ENCODE measurements around the gene TBC1D22A.
"Not testable (repeated sequence)": the region's sequence is repeated elsewhere in the genome, so short reads cannot be mapped to it uniquely, and the experiment has no call there.

The TBC1D22A gene, protein sequence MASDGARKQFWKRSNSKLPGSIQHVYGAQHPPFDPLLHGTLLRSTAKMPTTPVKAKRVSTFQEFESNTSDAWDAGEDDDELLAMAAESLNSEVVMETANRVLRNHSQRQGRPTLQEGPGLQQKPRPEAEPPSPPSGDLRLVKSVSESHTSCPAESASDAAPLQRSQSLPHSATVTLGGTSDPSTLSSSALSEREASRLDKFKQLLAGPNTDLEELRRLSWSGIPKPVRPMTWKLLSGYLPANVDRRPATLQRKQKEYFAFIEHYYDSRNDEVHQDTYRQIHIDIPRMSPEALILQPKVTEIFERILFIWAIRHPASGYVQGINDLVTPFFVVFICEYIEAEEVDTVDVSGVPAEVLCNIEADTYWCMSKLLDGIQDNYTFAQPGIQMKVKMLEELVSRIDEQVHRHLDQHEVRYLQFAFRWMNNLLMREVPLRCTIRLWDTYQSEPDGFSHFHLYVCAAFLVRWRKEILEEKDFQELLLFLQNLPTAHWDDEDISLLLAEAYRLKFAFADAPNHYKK

DNA sequence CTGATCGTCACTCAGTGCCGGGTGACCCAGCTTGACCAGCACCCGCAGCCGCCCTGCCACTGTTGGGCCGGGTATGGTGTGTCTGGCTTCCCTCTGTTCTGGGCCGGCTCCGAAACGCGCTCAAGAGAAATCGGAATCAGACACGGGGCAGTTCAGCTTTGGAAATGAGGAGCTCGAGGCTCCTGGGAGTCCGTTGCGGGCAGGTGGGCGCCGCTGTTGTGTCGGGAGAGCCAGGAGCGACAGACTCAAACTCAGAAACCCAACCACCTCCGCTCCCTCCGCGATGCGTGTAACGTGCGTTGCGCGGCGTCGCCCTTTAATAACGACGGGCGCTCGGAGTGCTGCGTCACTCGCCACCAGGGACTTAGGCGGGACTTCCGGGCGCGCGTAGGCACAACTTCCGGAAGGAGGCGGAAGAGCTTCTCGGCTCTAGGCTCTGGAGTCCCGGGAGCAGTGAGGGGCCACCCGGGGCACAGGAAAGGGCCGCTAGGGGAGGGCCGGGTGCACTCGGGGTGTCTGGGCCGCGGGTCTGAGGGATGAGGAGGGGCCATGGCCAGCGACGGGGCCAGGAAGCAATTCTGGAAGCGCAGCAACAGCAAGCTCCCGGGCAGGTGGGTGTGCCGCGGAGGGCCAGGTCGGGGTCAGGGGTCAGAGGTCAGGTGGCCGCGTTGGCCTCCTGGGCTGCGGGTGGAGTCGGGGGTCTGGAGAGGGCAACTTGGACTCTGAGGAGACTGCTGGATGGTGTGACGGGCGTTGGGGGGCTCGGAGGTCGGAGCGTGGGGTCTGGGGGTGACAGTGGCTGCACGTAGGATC lies at the start of gene TBC1D22A:
TSS of gene TBC1D22A (plus strand) at position 413 of the 813 bp plus-strand sequence. CDS start at position 550, 137 bp downstream.
- peak; percentile 92 to 98 (median 96) for DNase-seq
- intact Hi-C loops (cut with DNase I), result loop anchor here (5.0 kb wide), 1 partner anchor 80 kb away; no protein-coding TSS in a partner anchor

DNA sequence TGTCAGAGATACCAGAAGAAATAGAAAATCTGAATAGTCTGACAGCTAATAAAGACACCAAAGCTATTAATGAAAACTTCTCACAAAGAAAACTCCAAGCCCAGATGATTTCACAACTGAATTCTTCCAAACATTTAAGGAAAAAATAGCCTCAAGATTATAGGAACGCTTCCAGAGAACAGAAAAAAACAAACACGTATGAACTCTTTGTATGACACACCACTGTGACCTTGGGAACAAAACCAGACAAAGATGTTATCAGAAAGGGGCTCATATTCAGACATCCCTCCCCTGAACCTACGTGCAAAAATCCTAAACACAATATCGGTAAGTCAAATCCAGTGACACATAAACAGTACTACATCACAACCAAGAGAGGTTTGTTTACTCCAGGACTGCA lies 47.9 kb upstream of the TBC1D22A start:
- intact Hi-C loops (cut with DNase I), result no loop called here
- no peak for DNase-seq

DNA sequence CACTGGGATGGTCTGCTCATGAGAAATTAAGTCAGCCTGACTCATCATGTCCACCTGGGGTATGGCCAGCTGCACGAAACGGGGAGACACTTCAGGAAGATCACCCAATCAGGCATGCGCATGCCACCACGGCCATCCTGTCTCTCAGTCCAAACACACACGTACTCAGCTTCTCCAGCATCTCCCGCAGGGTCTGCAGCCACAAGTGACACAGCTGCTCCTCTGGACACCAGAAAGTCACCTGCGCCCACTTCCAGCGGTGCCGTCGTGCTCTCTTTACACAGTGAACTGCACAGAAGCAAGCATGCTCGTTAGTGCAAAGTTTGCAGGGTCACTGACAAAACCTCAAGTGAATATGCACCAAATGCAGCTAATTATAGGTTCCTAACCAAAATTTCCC lies 42.5 kb upstream of the TBC1D22A start:
- intact Hi-C loops (cut with DNase I), result no loop called here
- no peak for DNase-seq

DNA sequence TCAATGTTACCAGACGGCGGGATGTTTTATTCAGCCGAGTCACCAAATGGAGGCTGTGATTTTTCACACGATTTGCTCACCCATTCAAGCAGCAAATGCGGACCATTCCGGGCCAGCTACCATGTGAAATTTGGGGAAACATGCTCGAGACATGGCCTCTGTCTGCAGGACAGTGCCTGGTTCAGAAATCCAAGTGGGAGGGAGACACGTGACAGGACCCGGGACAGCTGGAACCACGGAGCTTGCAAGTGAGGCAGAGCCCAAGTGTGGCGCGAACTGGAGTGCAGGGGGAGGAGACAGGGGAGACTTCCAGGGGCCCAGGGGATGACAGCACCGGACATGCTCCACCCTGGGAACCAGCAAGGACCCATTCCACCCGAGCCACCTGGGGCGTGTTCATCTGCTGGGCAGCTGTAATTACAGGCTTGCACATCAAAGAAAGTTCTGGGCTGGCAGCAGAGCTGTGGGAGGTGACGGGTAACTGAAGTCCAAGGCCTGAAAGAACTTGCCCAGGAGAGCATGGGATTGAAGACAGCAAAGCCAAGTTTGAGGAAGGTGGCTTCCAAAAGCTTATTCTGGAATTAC lies 40.9 kb upstream of the TBC1D22A start:
- DNase-seq, result no peak
- intact Hi-C loops (cut with DNase I), result no loop called here

DNA sequence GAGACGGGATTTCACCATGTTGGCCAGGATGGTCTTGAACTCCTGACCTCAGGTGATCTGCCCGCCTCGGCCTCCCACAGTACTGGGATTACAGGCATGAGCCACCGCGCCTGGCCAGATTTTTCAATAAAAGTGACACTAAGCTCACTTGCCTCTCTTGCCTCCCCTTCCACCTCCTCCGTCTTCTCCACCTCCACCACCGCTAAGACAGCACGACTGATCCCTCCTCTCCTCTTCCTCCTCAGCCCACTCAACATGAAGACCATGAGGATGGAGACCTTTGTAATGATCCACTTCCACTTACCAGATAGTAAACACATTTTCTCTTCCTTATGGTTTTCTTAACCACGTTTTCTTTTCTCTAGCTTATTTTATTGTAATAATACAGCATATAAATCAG lies 38.6 kb upstream of the TBC1D22A start:
- intact Hi-C loops (cut with DNase I), result no loop called here
- no peak for DNase-seq

DNA sequence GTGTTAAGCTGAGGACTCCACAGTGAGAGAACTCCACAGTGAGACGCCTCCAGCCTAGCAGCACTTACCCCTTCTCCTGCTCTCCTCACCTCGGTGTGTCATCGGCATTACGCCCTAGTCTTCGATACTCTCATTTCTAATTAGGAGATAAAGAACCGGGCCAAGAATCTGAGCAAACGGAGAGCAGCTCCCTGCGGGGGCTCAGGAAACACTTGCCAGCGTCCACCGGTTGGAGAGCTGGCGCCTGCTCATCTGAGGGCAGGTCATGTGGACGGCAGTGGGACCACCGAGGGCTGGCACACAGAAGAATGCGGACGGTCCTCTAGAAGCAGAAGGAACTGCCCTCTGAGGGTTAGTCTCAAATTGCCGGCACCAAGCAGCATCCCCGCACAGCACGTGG lies 37.4 kb upstream of the TBC1D22A start:
- no peak for DNase-seq
- intact Hi-C loops (cut with DNase I), result no loop called here

DNA sequence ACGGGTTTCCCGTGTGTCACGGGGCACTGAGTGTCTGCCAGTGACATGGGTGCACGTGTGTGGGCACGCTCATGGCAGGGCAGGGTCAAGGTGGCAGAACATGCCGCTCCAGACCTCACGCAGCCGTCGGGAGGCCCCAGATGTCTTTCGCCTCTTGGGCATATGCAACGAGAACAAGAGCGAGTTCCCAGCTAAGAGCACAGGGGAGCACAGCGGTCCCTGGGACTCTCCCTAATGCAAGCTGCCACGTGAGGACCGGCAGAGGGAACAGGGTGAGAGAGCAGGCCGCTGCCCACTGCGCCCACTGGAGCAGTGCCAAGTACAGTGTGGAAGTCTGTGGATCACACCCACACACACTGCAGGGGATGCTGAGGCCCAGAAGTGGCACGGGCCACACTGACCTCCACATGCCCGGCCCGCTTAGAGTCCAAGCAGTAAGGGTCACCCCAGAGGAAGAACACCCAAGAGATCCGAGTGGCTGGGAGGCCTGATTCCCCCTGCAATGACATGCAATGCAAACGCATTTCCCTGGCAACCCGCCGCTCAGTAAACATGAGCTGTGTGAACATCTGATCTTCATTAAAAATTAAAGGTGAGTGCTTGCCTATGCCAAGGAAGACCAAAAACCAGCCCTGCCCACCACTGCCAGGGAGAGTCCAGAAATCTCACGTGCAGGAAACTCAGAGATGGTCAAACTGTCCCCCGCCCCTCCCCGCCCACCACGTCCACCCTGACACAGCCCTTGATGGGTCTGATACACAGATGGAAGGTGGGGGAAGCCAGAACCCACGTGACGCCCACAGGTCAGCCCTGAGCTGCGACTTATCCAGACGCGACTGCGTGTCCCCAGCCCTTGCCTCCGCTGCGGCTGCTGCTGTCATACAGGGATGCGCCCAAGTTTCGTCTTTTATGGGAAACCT lies 36.1 kb upstream of the TBC1D22A start:
- intact Hi-C loops (cut with DNase I), result no loop called here
- no peak for DNase-seq

DNA sequence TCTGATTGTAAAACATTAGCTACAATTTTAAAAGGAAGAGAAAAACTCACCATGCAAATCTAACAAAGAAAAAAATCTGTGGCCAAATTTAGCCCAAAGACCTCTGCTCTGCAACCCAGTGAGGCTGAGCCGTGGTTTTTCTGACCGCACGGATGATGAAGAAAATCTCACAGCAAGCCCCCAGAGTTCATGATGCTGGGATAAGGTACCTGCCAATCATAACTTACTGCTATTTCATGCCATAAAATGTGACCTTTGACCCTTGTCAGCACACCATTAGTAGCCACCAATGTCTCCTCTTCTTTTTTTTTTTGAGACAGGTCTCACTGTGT lies 35.5 kb upstream of the TBC1D22A start:
- intact Hi-C loops (cut with DNase I), result no loop called here
- DNase-seq, result no peak

DNA sequence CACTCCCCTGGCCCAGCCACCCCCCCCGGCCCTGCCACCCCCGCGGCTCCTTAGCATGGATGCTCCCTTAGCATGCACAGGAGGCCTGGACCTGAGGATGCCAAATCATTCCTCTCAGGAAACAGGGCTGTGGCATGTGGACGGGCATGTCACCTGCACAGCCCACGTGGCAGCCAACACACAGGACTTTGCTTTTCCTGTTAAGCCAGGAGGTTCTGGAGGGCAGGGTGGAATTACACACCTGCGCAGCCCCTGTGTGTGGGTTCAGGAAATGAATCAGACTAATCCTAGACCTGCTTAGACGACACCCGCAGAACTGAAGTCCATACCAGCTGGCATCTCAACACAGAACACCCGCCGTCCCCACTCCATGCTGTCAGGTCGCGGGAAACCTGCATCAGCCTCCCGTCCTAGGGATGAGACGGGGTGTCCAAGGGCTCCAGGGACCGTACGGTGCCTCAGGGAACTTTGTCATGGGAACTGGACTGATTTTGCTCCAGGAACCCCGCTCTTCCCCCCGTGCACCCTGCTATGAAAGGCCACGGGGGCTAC lies 34.6 kb upstream of the TBC1D22A start:
- intact Hi-C loops (cut with DNase I), result no loop called here
- DNase-seq, result no peak

DNA sequence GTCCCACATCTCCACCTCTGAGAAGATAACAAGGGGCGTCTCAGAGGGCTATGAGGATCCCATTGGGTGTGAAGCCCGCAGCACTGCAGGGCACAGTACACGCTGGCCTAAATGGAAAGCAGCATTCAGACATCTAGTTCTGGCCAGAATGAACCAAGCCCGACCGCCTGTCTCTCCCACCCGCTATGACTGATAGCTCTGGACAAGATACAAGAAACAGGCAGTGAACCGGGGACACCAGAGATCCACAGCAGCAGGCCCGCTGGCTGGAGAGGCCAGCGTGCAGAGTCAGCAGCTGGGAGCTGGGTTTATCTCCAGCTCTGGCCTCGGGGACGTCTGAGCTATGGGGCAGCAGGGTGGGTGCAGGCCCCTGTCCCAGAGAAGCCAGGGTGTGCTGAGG lies 34.0 kb upstream of the TBC1D22A start:
- intact Hi-C loops (cut with DNase I), result no loop called here
- no peak for DNase-seq

DNA sequence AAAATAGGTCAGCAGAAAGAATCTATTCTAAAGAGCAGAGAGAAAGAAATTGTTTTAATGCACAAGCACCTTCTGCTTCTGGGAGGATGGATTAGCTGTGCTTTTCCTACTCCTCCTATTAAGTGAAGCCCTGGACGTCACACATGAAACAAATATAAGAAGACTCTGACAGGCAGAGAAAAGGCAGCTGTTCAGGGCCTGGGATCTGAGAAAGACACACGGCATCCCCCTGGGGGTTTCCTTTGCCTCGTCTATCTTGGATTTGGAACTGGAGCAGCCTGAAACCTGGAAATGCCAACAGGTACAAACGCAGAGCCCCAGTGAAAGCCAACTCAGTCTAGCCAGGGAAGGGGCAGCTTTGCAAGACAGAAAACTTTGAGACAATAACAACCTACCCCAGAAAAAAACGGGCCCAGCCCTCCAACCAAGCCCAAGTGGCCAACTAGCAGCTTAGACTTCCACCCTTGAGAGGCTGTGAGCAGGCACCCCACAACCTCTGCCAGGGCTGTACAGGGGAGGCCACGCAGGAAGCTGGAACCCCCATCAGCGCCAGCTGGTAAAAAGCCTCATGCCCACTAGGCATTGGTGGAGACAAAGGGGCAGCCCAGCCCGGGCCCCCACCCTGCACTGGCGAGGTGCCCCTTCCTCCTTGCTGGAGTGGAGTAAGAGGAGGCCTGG lies 31.7 kb upstream of the TBC1D22A start:
- intact Hi-C loops (cut with DNase I), result loop anchor here (10.0 kb wide), 1 partner anchor 146 kb away; no protein-coding TSS in a partner anchor
- no peak for DNase-seq

DNA sequence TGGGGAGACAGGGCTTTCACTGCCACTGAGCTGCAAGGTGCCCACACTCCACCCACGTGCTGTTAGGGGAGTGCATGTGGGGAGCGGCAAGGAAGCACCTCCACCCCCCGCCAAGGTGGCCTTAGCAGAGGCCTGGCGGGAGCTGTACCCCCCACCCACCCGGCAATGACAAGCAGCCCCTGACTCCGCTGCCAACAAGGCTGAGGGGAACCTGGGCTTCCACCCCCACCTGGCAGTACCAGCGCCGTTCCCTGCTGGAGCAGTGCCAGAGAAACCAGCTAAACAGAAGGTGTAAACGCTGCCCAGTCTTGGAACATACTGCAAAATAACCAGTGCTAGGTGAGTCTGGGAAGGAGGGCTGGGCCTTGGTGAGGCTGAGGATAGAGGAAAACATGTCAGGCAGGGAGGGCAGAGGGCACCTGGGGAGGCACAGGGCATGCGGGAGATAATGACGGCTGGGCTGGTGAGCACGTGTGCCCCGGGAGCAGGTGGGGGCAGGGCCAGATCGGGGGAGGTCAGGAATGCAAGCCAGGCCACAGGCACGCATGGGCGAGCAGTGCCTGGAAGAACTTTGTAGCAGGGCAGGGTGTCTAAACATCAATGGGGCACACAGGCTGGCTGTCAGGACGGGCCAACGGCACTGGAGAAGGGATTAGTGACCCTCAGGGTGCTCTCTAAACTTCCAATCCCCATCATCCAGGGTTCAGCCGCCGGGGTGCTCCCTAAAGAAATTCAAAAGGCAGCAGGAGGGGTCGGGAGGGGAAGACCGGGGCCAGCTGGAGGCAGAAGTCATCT lies 31.0 kb upstream of the TBC1D22A start:
- no peak for DNase-seq
- intact Hi-C loops (cut with DNase I), result loop anchor here (10.0 kb wide), 1 partner anchor 147 kb away; no protein-coding TSS in a partner anchor

DNA sequence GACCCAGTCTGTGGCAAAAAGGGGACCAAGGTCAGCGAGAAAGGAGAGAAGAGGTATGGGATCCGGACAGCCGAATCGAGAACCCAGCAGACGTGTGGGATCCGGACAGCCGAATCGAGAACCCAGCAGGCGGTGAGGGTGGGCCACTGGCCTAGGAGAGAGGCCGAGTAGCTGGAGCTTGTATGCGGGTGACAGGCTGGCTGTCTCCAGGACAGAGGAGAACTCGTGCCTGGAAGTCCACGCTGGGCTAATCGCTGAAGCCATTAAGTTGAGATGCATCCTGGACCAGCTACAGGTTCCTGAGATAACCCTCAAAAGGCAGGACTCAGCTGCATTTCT lies 30.4 kb upstream of the TBC1D22A start:
- DNase-seq, result no peak
- intact Hi-C loops (cut with DNase I), result loop anchor here (10.0 kb wide), 1 partner anchor 147 kb away; no protein-coding TSS in a partner anchor

DNA sequence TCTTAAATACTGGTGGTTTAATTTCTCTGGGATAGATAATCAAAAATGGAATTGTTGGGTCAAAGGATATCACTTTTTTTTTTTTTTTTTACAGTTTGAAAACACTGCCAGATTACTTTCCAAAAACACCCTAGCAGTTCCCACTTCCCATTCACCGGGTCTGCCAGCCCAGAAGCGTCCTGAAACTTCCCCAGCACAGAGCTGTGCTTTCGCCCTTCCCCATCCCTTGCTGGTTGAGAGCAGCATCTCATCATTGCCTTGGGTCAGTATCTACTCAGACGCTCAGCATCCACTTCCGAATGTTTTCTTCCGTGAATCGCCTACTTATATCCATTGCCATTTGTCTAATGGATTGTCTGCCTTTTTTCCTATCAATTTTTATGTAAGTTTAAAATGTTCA lies 29.9 kb upstream of the TBC1D22A start:
- intact Hi-C loops (cut with DNase I), result loop anchor here (10.0 kb wide), 1 partner anchor 148 kb away; no protein-coding TSS in a partner anchor
- peak in 2 of 42 donors; percentile 21 to 47 for DNase-seq

DNA sequence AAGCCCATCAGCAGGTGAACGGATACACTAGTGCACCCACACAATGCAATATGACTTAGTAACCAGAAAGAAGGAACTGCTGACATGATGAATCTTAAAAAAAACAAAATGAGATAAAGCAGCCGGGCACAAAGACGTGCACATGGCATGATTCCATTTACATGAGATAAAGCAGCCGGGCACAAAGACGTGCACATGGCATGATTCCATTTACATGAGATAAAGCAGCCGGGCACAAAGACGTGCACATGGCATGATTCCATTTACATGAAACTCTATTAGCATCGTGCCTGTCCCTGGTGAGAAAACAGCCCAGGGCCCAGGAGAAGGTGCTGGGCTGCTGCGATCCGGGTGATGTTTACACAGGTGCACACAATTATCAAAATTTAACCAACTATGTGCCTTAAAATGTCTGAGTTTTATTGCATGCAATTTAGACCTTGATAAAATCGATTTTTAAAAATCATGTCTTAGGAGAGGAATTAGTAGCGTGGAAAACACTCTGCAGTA lies 28.2 kb upstream of the TBC1D22A start:
- intact Hi-C loops (cut with DNase I), result loop anchor here (10.0 kb wide), 1 partner anchor 149 kb away; no protein-coding TSS in a partner anchor
- DNase-seq, result not testable (repeated sequence)

DNA sequence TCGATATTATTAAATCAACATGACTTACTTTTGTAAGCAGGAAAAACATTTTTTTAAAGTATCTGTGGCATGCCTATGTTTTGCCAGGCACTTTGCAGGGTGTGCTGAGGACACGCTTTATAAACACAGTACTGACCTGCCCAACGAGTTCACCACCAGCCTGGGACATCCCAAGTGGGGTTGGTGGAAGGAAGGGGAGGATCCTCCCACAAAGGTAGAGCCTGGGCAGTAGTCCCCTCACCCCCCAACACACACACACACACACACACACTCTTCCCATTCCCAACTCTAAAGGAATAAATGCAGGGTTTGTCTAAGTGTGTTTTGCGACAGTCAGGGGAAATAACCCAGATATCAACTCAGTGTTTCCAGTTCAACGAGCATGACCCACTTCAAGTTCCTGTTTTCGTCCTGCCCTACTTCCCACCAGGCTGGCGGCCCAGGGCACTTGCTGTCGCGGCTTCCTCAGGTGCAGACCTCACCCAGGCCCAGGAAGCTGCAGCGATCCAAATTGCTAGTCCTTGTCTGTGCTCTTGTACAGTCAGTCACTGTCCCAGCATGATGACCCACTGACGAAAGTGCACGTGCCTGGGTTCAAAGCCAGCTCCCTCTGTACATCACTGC lies 27.5 kb upstream of the TBC1D22A start:
- intact Hi-C loops (cut with DNase I), result loop anchor here (10.0 kb wide), 1 partner anchor 150 kb away; no protein-coding TSS in a partner anchor
- DNase-seq, result peak in 13 of 42 donors; percentile 17 to 54 (median 35)

Measured in head of caudate nucleus (tissue), 42 donors.